ENCODE measurements around the gene PKN2.

Gene PKN2

DNA sequence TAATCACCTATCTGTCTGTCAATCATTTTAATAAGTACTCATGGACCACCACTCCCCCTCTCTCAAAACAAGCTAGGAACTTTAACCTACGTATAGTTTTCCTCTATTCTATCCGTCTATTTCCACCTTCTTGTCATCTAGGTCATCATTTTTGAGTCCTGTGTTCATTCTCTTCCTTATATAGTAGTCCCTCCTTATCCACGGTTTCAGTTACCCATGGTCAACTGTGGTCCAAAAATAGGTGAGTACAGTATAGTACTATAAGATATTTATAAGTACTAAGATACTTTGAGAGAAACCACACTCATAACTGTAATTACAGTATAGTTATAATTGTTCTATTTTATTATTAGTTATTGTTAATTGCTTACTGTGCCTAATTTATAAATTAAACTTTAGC lies 7.5 kb downstream of the PKN2 start:
- DNase-seq (ENCODE audit: low read depth), result no peak
- no peak overlapping the region for H3K4me3 ChIP-seq (ENCODE audit: low read depth, low read length)
- TF ChIP-seq, protein P1, sequence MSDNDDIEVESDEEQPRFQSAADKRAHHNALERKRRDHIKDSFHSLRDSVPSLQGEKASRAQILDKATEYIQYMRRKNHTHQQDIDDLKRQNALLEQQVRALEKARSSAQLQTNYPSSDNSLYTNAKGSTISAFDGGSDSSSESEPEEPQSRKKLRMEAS (IDR thresholded peaks at IDR 0.05; ENCODE audit: low read depth, low read length), result no peak
- TF ChIP-seq POLR2A (IDR thresholded peaks at IDR 0.05; ENCODE audit: extremely low read depth, insufficient read length) (no peak), MYC (IDR thresholded peaks at IDR 0.05; ENCODE audit: low read depth, low read length) (no peak)
- TF ChIP-seq, protein P2, sequence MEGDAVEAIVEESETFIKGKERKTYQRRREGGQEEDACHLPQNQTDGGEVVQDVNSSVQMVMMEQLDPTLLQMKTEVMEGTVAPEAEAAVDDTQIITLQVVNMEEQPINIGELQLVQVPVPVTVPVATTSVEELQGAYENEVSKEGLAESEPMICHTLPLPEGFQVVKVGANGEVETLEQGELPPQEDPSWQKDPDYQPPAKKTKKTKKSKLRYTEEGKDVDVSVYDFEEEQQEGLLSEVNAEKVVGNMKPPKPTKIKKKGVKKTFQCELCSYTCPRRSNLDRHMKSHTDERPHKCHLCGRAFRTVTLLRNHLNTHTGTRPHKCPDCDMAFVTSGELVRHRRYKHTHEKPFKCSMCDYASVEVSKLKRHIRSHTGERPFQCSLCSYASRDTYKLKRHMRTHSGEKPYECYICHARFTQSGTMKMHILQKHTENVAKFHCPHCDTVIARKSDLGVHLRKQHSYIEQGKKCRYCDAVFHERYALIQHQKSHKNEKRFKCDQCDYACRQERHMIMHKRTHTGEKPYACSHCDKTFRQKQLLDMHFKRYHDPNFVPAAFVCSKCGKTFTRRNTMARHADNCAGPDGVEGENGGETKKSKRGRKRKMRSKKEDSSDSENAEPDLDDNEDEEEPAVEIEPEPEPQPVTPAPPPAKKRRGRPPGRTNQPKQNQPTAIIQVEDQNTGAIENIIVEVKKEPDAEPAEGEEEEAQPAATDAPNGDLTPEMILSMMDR (IDR thresholded peaks at IDR 0.05; ENCODE audit: low read depth, low read length), result no peak

DNA sequence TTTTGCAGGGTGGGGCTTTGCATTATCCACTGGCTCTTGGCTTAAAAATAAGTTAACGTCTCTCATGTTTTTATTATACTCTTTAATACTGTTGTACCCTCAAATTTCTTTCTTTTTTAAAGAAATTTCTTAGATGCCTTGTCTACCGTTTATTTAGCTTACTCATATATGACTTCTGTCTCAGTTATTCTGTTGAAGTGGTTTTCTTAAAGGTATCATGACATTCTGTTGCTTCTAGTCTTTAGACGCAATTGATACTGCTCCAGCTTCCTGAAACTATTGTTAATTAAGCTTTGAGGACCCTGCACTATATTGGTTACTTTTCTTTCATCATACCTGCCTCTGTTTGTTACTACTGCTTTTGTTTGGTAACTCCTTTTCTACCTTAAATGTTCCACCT lies 11.7 kb downstream of the PKN2 start:
- DNase-seq (ENCODE audit: low read depth), result no peak
- H3K4me3 ChIP-seq (ENCODE audit: low read depth, low read length), result no peak overlapping the region
- TF ChIP-seq, protein P1 (IDR thresholded peaks at IDR 0.05; ENCODE audit: low read depth, low read length), result no peak

DNA sequence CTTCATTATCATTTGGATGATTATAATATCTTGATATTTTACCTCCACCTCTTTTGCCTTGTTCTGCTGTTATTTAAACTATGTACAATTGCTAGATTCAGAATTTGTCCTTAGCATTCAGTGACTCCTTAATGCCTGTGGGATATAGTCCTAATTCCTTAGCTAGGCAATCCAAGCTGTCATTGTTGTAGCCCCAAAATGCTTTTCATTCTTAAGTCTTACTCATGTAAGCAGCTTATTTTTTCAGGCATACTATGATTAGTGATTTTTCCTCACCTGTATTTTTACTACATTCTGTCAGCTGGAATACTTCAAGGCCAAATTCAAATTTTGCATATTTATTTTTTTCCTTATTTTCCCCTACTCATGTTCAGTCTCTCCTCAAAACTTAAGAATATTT lies 13.4 kb downstream of the PKN2 start:
- H3K4me3 ChIP-seq (ENCODE audit: low read depth, low read length), result no peak overlapping the region
- no peak for TF ChIP-seq POLR2A (IDR thresholded peaks at IDR 0.05; ENCODE audit: extremely low read depth, insufficient read length)
- TF ChIP-seq MYC (IDR thresholded peaks at IDR 0.05; ENCODE audit: low read depth, low read length), result no peak
- TF ChIP-seq, protein P2 (IDR thresholded peaks at IDR 0.05; ENCODE audit: low read depth, low read length), result no peak
- TF ChIP-seq, protein P1 (IDR thresholded peaks at IDR 0.05; ENCODE audit: low read depth, low read length), result no peak
- DNase-seq (ENCODE audit: low read depth), result no peak

DNA sequence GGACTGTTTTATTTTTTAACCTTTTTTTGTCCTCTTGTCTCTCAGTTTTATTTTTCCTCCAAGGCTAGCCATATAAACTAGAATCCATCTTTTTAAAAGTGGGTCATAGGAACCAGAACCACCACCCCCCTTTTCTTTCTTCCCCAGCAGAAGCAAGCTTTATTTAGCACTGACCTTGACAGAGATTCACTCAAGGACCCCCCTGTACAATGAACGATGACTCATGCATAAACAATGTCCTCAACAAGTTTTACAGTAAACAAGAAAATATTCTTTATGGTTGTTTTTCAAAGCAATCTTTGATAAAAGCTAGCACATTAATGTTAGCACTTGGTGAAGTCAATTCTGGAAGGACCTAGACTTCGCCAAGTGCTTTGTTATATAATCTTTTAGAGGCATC lies 14.1 kb downstream of the PKN2 start:
- TF ChIP-seq POLR2A (IDR thresholded peaks at IDR 0.05; ENCODE audit: extremely low read depth, insufficient read length), result no peak
- no peak for TF ChIP-seq MYC (IDR thresholded peaks at IDR 0.05; ENCODE audit: low read depth, low read length)
- TF ChIP-seq, protein P2 (IDR thresholded peaks at IDR 0.05; ENCODE audit: low read depth, low read length), result no peak
- TF ChIP-seq, protein P1 (IDR thresholded peaks at IDR 0.05; ENCODE audit: low read depth, low read length), result no peak
- no peak overlapping the region for H3K4me3 ChIP-seq (ENCODE audit: low read depth, low read length)
- no peak for DNase-seq (ENCODE audit: low read depth)

DNA sequence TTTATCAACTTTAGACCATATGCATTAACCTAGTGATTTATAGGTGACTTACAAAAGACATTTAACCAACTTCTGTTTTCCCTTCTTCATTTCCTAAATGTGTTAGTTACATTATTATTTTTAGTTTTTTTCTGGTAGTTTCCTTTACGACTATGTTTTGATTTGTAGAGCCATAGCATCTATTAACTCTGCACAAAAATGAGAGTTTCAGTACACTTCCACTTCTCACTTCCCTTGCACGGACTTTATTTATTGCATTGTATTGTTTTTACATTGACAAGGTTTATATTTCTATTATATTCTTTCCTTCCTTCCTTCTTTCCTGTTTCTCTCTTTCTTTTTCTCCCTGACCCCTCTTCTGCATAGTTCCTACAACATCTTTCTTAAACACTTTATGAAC lies 14.7 kb downstream of the PKN2 start:
- TF ChIP-seq, protein P1 (IDR thresholded peaks at IDR 0.05; ENCODE audit: low read depth, low read length), result no peak
- TF ChIP-seq, protein P2 (IDR thresholded peaks at IDR 0.05; ENCODE audit: low read depth, low read length), result no peak
- TF ChIP-seq POLR2A (IDR thresholded peaks at IDR 0.05; ENCODE audit: extremely low read depth, insufficient read length) (no peak), MYC (IDR thresholded peaks at IDR 0.05; ENCODE audit: low read depth, low read length) (no peak)
- no peak overlapping the region for H3K4me3 ChIP-seq (ENCODE audit: low read depth, low read length)
- no peak for DNase-seq (ENCODE audit: low read depth)

DNA sequence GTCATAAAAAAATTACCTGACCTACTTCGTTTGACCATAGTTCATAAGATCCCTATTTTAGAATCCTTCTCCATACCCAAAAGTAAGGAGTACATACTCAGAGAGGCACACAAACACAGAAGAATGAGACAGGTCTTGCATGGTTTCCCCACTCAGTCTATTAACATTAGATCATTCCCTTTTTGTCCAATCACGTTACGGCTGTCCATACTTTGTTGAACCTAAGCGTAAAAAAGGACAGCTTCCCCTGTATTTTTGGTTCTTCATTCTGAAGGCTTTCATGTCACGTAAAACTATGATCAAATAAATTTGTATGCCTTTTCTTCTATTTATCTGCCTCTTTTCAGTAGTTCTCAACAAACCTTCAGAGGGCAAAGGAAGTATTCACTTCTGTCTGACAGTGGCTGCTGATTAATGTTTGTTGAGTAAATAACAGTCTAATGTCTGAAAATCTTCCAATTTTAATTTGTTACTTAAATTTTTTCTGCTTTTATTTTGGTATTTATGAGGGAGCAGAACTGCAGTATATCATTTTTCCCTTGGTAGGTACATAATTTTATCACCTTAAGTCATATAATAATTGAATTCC lies 16.4 kb downstream of the PKN2 start:
- DNase-seq (ENCODE audit: low read depth), result peak; percentile 16
- no peak overlapping the region for H3K4me3 ChIP-seq (ENCODE audit: low read depth, low read length)
- TF ChIP-seq, protein P2 (IDR thresholded peaks at IDR 0.05; ENCODE audit: low read depth, low read length), result no peak
- TF ChIP-seq MYC (IDR thresholded peaks at IDR 0.05; ENCODE audit: low read depth, low read length) (no peak), POLR2A (IDR thresholded peaks at IDR 0.05; ENCODE audit: extremely low read depth, insufficient read length) (no peak)
- TF ChIP-seq, protein P1 (IDR thresholded peaks at IDR 0.05; ENCODE audit: low read depth, low read length), result no peak
